Natural killer cell treated with Interleukin-12 subunit alpha and Interleukin-12 subunit beta and Interleukin-15 and Interleukin-18, amount 100 ng/mL, for 72 hours (primary cell): ENCODE measurements around the gene CDH13. TPM values are rescaled to one million over a fixed set of nuclear protein-coding genes. Genes with fewer than 3 reads are reported as not detected.
A peak's percentile ranks its signal among the peaks of the same experiment; 100 is the strongest.

Source experiments
- ATAC-seq, 2 donors: fragments of 150-1000 bp; cut with Tn5 transposase in 1 of 2; sonication (Bioruptor Pico), chemical (Tn5 transposase) in 1 of 2; 2 replicates each; pipeline ENCODE4 v1.10.0; 2021
- DNase-seq: peaks from one replicate; pipeline ENCODE4 v3.0.0; 2022; ENCODE audit warnings: low spot score
- H3K27ac Mint-ChIP-seq, 2 donors: 1 replicate in 1 of 2; 2 replicates in 1 of 2; pipeline ENCODE4 v1.8.0; 2022; ENCODE audit warnings: mixed read lengths in 2 of 2, mild to moderate bottlenecking in 1 of 2, moderate library complexity in 1 of 2
- H3K27me3 Mint-ChIP-seq, 2 donors: 1 replicate in 1 of 2; 2 replicates in 1 of 2; pipeline ENCODE4 v1.8.0; 2022; ENCODE audit warnings: mixed read lengths in 2 of 2
- H3K36me3 Mint-ChIP-seq: one replicate; pipeline ENCODE4 v1.8.0; 2022; ENCODE audit warnings: mixed read lengths
- H3K4me1 Mint-ChIP-seq, 2 donors: 1 replicate in 1 of 2; 2 replicates in 1 of 2; pipeline ENCODE4 v1.8.0; 2022; ENCODE audit warnings: low read depth in 2 of 2, mixed read lengths in 2 of 2, mild to moderate bottlenecking in 1 of 2
- H3K4me3 Mint-ChIP-seq: one replicate; pipeline ENCODE4 v1.8.0; 2022; ENCODE audit warnings: mixed read lengths
- H3K9me3 Mint-ChIP-seq: 2 replicates; pipeline ENCODE4 v1.8.0; 2022; ENCODE audit warnings: mixed read lengths
- total RNA-seq, 2 donors: library from RNA; stranded (reverse); gene quantifications; one replicate each; pipeline ENCODE4 v1.2.3, GENCODE V29; 2022

CDH13 gene
- total RNA-seq, 2 donors from 2014 or later: not detected

GRCh38 chr16:83105279-83106077 lies 478.7 kb downstream of the CDH13 start:
- H3K9me3 Mint-ChIP-seq: peaks cover 8% of the 10 kb centered on the region
- H3K4me1 Mint-ChIP-seq: peaks cover 23 to 34% of the 10 kb centered on the region in 2 donors
- H3K4me3 Mint-ChIP-seq: no peak overlapping the region
- no peak overlapping the region for H3K27ac Mint-ChIP-seq
- peaks cover 14 to 43% of the 10 kb centered on the region in 2 donors for H3K27me3 Mint-ChIP-seq
- DNase-seq: no peak
- H3K36me3 Mint-ChIP-seq: peaks cover 12% of the 10 kb centered on the region
- ATAC-seq: no peak

GRCh38 chr16:83109490-83110125 lies 482.8 kb downstream of the CDH13 start:
- H3K27me3 Mint-ChIP-seq: peaks cover 22 to 50% of the 10 kb centered on the region in 2 donors
- H3K36me3 Mint-ChIP-seq: no peaks in the 10 kb centered on the region
- ATAC-seq: no peak
- H3K27ac Mint-ChIP-seq: peak overlapping the region; percentile 15 to 43
- H3K4me3 Mint-ChIP-seq: no peak overlapping the region
- no peak for DNase-seq
- no peaks in the 10 kb centered on the region for H3K9me3 Mint-ChIP-seq
- H3K4me1 Mint-ChIP-seq: peaks cover 8 to 15% of the 10 kb centered on the region in 2 donors

- Mint-ChIP-seq H3K9me3 (no peaks in the 10 kb centered on the region), H3K4me3 (no peak overlapping the region), H3K27ac (peak overlapping the region in 1 of 2 donors; percentile 43), H3K36me3 (no peaks in the 10 kb centered on the region), H3K27me3 (peaks cover 22 to 49% of the 10 kb centered on the region in 2 donors), H3K4me1 (peaks cover 8 to 15% of the 10 kb centered on the region in 2 donors)
- ATAC-seq (peak; percentile 68 to 79), DNase-seq (no peak)
These were observed 483.5 kb downstream of the CDH13 start for GRCh38 chr16:83110269-83110668.

- Mint-ChIP-seq H3K27ac (no peak overlapping the region), H3K4me3 (no peak overlapping the region), H3K9me3 (no peaks in the 10 kb centered on the region), H3K4me1 (peaks cover 12 to 29% of the 10 kb centered on the region in 2 donors), H3K27me3 (peaks cover 23 to 40% of the 10 kb centered on the region in 2 donors), H3K36me3 (no peaks in the 10 kb centered on the region)
- DNase-seq: no peak
- ATAC-seq: no peak
These were observed 486.5 kb downstream of the CDH13 start for GRCh38 chr16:83113317-83113716.

GRCh38 chr16:83113811-83114210 lies 487.0 kb downstream of the CDH13 start:
- H3K27me3 Mint-ChIP-seq: peaks cover 23 to 37% of the 10 kb centered on the region in 2 donors
- peaks cover 12 to 29% of the 10 kb centered on the region in 2 donors for H3K4me1 Mint-ChIP-seq
- H3K9me3 Mint-ChIP-seq: no peaks in the 10 kb centered on the region
- H3K36me3 Mint-ChIP-seq: no peaks in the 10 kb centered on the region
- ATAC-seq (no peak), DNase-seq (no peak)
- H3K4me3 Mint-ChIP-seq: no peak overlapping the region
- no peak overlapping the region for H3K27ac Mint-ChIP-seq

GRCh38 chr16:83115491-83116232 lies 488.9 kb downstream of the CDH13 start:
- peak overlapping the region; percentile 58 for H3K4me3 Mint-ChIP-seq
- H3K4me1 Mint-ChIP-seq: peaks cover 8 to 14% of the 10 kb centered on the region in 2 donors
- no peak overlapping the region for H3K27ac Mint-ChIP-seq
- DNase-seq: no peak
- H3K36me3 Mint-ChIP-seq: no peaks in the 10 kb centered on the region
- no peak for ATAC-seq
- H3K27me3 Mint-ChIP-seq: peaks cover 18 to 30% of the 10 kb centered on the region in 2 donors
- no peaks in the 10 kb centered on the region for H3K9me3 Mint-ChIP-seq

DNA sequence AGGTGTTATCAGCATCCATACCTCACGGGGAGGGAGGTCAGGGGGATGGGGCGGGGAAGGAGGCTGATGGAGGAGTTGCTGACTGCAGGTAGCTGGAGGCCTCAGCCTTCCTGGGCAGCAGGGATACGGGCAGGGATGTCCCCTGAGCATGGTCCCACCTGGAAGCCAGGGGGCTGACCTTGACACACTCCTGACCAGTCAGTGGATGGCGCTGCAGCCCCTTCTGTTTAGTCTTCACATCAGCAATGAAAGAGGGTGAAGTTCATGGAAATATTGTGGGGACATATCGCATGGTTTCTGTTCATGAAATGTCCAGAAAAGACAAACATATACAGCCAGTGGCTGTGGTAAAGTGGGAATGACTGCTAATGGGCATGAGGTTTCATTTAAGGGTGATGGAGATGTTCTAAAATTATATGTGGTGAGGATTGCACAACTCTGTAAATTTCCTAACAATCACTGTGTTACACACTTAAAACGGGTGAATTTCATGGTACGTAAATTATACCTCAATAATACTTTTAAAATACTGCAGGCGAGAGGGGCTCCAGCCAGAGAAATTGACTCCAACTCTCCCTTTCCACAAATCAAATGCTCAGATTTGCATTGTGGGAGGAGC lies 489.6 kb downstream of the CDH13 start:
- peaks cover 15 to 36% of the 10 kb centered on the region in 2 donors for H3K27me3 Mint-ChIP-seq
- H3K4me3 Mint-ChIP-seq: peak overlapping the region; percentile 47
- H3K9me3 Mint-ChIP-seq: no peaks in the 10 kb centered on the region
- peaks cover 8 to 14% of the 10 kb centered on the region in 2 donors for H3K4me1 Mint-ChIP-seq
- H3K36me3 Mint-ChIP-seq: no peaks in the 10 kb centered on the region
- no peak overlapping the region for H3K27ac Mint-ChIP-seq
- peak; percentile 15 to 25 for ATAC-seq
- no peak for DNase-seq

GRCh38 chr16:83117810-83118209 lies 491.0 kb downstream of the CDH13 start:
- H3K4me3 Mint-ChIP-seq: no peak overlapping the region
- no peak for DNase-seq
- no peaks in the 10 kb centered on the region for H3K9me3 Mint-ChIP-seq
- ATAC-seq: no peak
- no peak overlapping the region for H3K27ac Mint-ChIP-seq
- H3K4me1 Mint-ChIP-seq: peaks cover 8 to 14% of the 10 kb centered on the region in 2 donors
- no peaks in the 10 kb centered on the region for H3K36me3 Mint-ChIP-seq
- peaks cover 9 to 25% of the 10 kb centered on the region in 2 donors for H3K27me3 Mint-ChIP-seq

DNA sequence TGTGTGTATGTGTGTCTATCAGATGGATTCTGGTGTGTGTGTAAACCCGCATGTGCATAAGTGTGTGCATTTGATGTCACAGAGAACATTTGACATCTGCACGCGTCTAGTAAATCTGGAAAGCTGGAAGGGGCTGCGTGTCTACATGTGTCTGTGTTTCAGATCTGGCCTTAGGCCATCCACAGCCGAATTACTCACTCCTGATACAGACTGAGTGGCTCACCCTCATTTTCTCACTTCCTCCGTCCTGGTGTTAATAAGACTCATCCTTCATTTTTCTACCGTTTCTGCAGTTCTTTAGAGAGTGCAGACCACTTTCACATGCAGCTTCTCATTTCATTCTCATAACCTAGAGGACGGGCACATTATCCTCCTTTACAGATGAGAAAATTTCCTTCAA lies 491.6 kb downstream of the CDH13 start:
- ATAC-seq: peak in 1 of 2 donors; percentile 39

DNA sequence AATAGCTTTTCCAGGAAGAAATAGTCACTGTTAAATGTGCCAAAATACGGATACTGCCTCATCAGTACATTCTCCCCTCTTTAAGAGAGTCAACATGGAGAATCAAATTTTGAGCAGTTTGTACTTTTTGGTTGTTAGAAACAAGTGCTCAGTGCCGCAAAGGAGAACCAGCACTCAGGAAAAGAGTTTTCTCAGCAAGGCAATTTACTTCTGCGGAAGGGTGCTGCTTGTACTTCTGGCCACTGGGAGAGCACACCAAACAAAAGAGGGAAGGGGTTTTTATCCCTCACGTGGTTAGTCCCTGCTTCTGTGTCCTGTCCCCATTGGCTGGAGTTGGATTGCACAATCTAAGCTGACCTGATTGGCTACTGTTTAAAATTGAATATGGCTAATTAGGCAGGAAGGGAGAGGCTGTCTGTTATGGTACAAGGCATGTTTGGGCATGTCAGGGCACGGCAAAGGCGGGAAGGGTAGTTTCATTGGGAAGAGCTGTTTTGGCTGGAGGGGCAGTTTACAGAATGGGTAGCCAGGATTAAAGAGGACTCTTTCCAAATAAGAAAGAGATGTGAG lies 499.3 kb downstream of the CDH13 start:
- peaks cover 17% of the 10 kb centered on the region for H3K9me3 Mint-ChIP-seq
- no peak for DNase-seq
- H3K27me3 Mint-ChIP-seq: peaks cover 19 to 33% of the 10 kb centered on the region in 2 donors
- H3K4me3 Mint-ChIP-seq: no peak overlapping the region
- H3K36me3 Mint-ChIP-seq: peaks cover 23% of the 10 kb centered on the region
- ATAC-seq: no peak
- H3K4me1 Mint-ChIP-seq: no peaks in the 10 kb centered on the region
- H3K27ac Mint-ChIP-seq: no peak overlapping the region

More for the DNA sequence above, 491.6 kb downstream of the CDH13 start:
- Mint-ChIP-seq H3K9me3 (no peaks in the 10 kb centered on the region), H3K27me3 (peaks cover 7 to 21% of the 10 kb centered on the region in 2 donors), H3K27ac (no peak overlapping the region), H3K36me3 (no peaks in the 10 kb centered on the region), H3K4me1 (peaks cover 7 to 14% of the 10 kb centered on the region in 2 donors), H3K4me3 (no peak overlapping the region)
- no peak for DNase-seq

DNA sequence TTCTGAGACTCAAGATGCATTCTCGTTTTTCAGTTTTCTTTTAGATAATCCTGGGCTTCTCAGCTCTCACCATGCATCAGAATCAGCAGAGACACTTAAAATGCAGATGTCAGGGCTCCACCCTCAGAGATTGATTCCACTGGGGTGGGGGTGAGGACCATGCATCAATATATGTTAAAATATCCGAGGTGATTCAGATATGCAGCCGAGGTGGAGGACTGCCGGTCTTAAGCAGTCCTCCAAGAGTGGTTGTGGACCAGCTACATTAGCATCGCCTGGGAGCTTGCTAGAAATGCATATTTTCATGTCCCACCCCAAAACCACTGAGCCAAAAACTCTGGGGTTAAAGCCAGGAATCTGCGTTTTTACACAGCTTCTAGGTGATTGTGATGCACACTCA lies 501.3 kb downstream of the CDH13 start:
- no peak for DNase-seq
- ATAC-seq: no peak
- Mint-ChIP-seq H3K27me3 (peaks cover 19 to 29% of the 10 kb centered on the region in 2 donors), H3K4me3 (no peak overlapping the region), H3K36me3 (peaks cover 23% of the 10 kb centered on the region), H3K27ac (no peak overlapping the region), H3K9me3 (peaks cover 17% of the 10 kb centered on the region), H3K4me1 (no peaks in the 10 kb centered on the region)

DNA sequence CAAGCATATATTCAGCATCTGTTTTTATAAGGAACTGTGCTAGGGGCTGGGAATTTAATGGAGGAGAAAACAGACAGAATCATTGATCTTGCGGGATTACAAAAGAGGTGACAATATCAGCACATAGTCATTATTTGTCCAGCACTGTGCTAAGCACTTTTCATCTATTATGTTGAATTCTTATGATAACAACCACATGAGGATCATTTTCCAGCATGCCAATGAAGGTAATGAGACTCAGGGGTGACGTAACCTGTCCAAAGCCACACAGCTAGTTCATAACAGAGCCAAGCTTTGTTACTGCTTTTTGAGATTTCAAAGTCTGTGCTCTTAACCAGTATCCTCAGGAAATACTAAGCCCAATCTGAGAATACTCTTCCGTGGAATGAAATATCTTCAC lies 503.3 kb downstream of the CDH13 start:
- Mint-ChIP-seq H3K27me3 (peaks cover 19 to 32% of the 10 kb centered on the region in 2 donors), H3K9me3 (peaks cover 17% of the 10 kb centered on the region), H3K36me3 (peaks cover 22% of the 10 kb centered on the region), H3K4me1 (no peaks in the 10 kb centered on the region), H3K4me3 (no peak overlapping the region), H3K27ac (no peak overlapping the region)
- DNase-seq (no peak), ATAC-seq (no peak)

DNA sequence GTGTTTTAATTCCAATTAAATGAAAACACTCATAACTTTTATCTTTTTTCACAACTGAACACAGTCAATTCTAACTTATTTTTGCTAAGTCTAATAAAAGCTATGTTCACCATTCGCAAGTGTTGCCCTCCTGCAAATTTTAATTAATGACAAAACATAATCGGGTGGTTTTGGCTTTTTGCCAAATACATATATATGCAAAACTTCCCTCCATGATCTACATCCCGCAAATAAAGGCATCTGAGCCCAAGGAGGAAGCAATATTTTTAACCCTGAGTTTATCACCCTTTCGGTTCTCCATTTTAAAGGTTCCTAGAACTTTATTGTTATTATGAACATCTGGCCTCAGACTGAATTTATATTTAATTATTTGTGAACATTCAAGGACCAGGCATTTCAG lies 507.9 kb downstream of the CDH13 start:
- H3K4me3 Mint-ChIP-seq: no peak overlapping the region
- no peak overlapping the region for H3K27ac Mint-ChIP-seq
- no peaks in the 10 kb centered on the region for H3K9me3 Mint-ChIP-seq
- H3K4me1 Mint-ChIP-seq: peaks cover 24% of the 10 kb centered on the region in 2 donors
- peaks cover 12 to 19% of the 10 kb centered on the region in 2 donors for H3K27me3 Mint-ChIP-seq
- DNase-seq (no peak), ATAC-seq (no peak)
- H3K36me3 Mint-ChIP-seq: no peaks in the 10 kb centered on the region
